ENCODE data around the gene RGS14. TPM values are rescaled to one million over a fixed set of nuclear protein-coding genes. Genes with fewer than 3 reads are reported as not detected.

RGS14 gene
- total and polyA plus RNA-seq, 2 experiments from 2014 or later = 23.5 to 37.9 TPM

GRCh38 chr5:177372034-177372896 is 14.5 kb downstream of the RGS14 start (continued):
- TF ChIP-seq POLR2AphosphoS5 (IDR thresholded peaks at IDR 0.05; ENCODE audit: low read depth) (no peak), EZH2 (IDR thresholded peaks at IDR 0.05; ENCODE audit: low read depth, unreplicated experiment) (no peak), REST (IDR thresholded peaks at IDR 0.05; ENCODE audit: unreplicated experiment) (no peak), ETS1 (IDR thresholded peaks at IDR 0.05) (no peak), CREB1 (CRISPR knock-in tag; IDR thresholded peaks at IDR 0.05; ENCODE audit: low read depth) (no peak), JUNB (IDR thresholded peaks at IDR 0.05; ENCODE audit: unreplicated experiment) (no peak)

GRCh38 chr5:177372910-177373309 is 15.2 kb downstream of the RGS14 start:
- DNase-seq (ENCODE audit: low spot score) = no peak
- Histone ChIP-seq H2AFZ (no peak overlapping the region), H4K20me1 (replicated peaks; ENCODE audit: insufficient read depth) (no peaks in the 10 kb centered on the region; the same call in 1 of the 2 replicates), H3F3A (replicated peaks; ENCODE audit: low read depth) (0 out of 2 replicates have a peak, but pooled peaks cover 12% of the 10 kb centered on the region), H3K27me3 (ENCODE audit: insufficient read depth) (peaks cover 8% of the 10 kb centered on the region), H3K79me2 (replicated peaks; ENCODE audit: insufficient read depth) (no peaks in the 10 kb centered on the region), H3K27ac (ENCODE audit: low read depth) (0 out of 2 replicates have a peak overlapping the region, but pooled peaks have one; percentile 26), H3K36me3 (ENCODE audit: insufficient read depth) (no peaks in the 10 kb centered on the region), H3K4me2 (no peak overlapping the region), H3K4me3 (no peak overlapping the region), H3K9me2 (ENCODE audit: insufficient read depth) (no peaks in the 10 kb centered on the region), H3K4me1 (ENCODE audit: insufficient read depth) (peaks cover 32% of the 10 kb centered on the region)
- Mint-ChIP-seq H3K9me3 (no peaks in the 10 kb centered on the region; the same call in 2 of the 3 replicates), H3K27me3 (ENCODE audit: insufficient read depth, low read depth, poor library complexity) (peaks cover 31% of the 10 kb centered on the region), H3K27ac (no peak overlapping the region), H3K36me3 (ENCODE audit: low read depth) (peaks cover 11% of the 10 kb centered on the region), H3K4me1 (peaks cover 42% of the 10 kb centered on the region), H3K4me3 (no peak overlapping the region)
- ATAC-seq = no peak
- TF ChIP-seq CTCF (conservative IDR thresholded peaks at IDR 0.05; ENCODE audit: low read depth in 2 of 2) = no peak
- no peak for TF ChIP-seq REST (IDR thresholded peaks at IDR 0.05; ENCODE audit: unreplicated experiment)

Measured in GM23338 (cell line).